ENCODE measurements around the gene SYNC. TPM values are rescaled to one million over a fixed set of nuclear protein-coding genes. Genes with fewer than 3 reads are reported as not detected.

Gene SYNC
- total and polyA plus RNA-seq, 9 of the 15 experiments (the other 6 are each of a cell fraction or from before 2014, with no cell fraction given), result 0.49 to 1.1 (median 0.87) TPM

GRCh38 chr1:32703479-32704291 lies 1.1 kb upstream of the SYNC start (continued):
- TF ChIP-seq ZBTB33 (CRISPR knock-in tag; IDR thresholded peaks at IDR 0.05) (peak; percentile 45; the same call in 1 of the 2 replicates), ZNF212 (CRISPR knock-in tag; IDR thresholded peaks at IDR 0.05) (no peak), EGR1 (conservative IDR thresholded peaks at IDR 0.05) (no peak), LEF1 (IDR thresholded peaks at IDR 0.05) (no peak), ELK3 (CRISPR knock-in tag; IDR thresholded peaks at IDR 0.05) (no peak), RBBP5 (IDR thresholded peaks at IDR 0.05; ENCODE audit: borderline replicate concordance, insufficient read depth, low read length, poor library complexity, severe bottlenecking) (no peak), STAT5A (IDR thresholded peaks at IDR 0.05; ENCODE audit: borderline replicate concordance, low read length) (no peak), CSDE1 (IDR thresholded peaks at IDR 0.05) (no peak), NKRF (IDR thresholded peaks at IDR 0.05; ENCODE audit: borderline replicate concordance) (no peak), SNAPC5 (CRISPR knock-in tag; IDR thresholded peaks at IDR 0.05) (no peak), ARID2 (IDR thresholded peaks at IDR 0.05) (no peak), TEAD1 (CRISPR knock-in tag; IDR thresholded peaks at IDR 0.05) (no peak), ZFP91 (CRISPR knock-in tag; IDR thresholded peaks at IDR 0.05) (no peak), ATF3 (IDR thresholded peaks at IDR 0.05) (no peak), ATF3 (CRISPR knock-in tag; conservative IDR thresholded peaks at IDR 0.05) (no peak), MBD2 (IDR thresholded peaks at IDR 0.05; ENCODE audit: borderline replicate concordance, low read depth) (peak; percentile 9; the same call in 1 of the 2 replicates), HDAC1 (IDR thresholded peaks at IDR 0.05) (0 out of 4 replicates have a peak, but pooled peaks of 1 of the 2 experiments have one; percentile 19), MYBL2 (IDR thresholded peaks at IDR 0.05; ENCODE audit: low read depth) (no peak), MYBL2 (CRISPR knock-in tag; IDR thresholded peaks at IDR 0.05; ENCODE audit: borderline replicate concordance) (no peak), HLTF (IDR thresholded peaks at IDR 0.05) (peak; percentile 61; the same call in 1 of the 2 replicates)

Measured in K562 (cell line).